Measurements from ENCODE around the gene NRCAM.

GRCh38 chr7:108284349-108285002 lies 171.8 kb downstream of the NRCAM start:
- TF ChIP-seq PATZ1 (CRISPR knock-in tag; IDR thresholded peaks at IDR 0.05; ENCODE audit: borderline replicate concordance) (no peak), ZNF70 (CRISPR knock-in tag; IDR thresholded peaks at IDR 0.05) (no peak), OSR1 (CRISPR knock-in tag; IDR thresholded peaks at IDR 0.05) (no peak), RARB (CRISPR knock-in tag; IDR thresholded peaks at IDR 0.05) (no peak), ARNTL (CRISPR knock-in tag; IDR thresholded peaks at IDR 0.05; ENCODE audit: borderline replicate concordance, low read depth) (no peak), ZNF565 (CRISPR knock-in tag; conservative IDR thresholded peaks at IDR 0.05; ENCODE audit: low read depth) (no peak), PPARA (CRISPR knock-in tag; IDR thresholded peaks at IDR 0.05; ENCODE audit: borderline replicate concordance) (no peak), BACH2 (CRISPR knock-in tag; IDR thresholded peaks at IDR 0.05; ENCODE audit: borderline replicate concordance) (no peak), TOX (CRISPR knock-in tag; IDR thresholded peaks at IDR 0.05; ENCODE audit: borderline replicate concordance) (no peak), TCF4 (CRISPR knock-in tag; IDR thresholded peaks at IDR 0.05; ENCODE audit: borderline replicate concordance) (no peak)
